ENCODE data around the gene CAPRIN1. TPM values are rescaled to one million over a fixed set of nuclear protein-coding genes. Genes with fewer than 3 reads are reported as not detected.

CAPRIN1 gene
- total and polyA plus RNA-seq, 2 of the 8 experiments (the other 6 are each of a cell fraction or from before 2014, with no cell fraction given) = 221 to 317 TPM

GRCh38 chr11:34065505-34066203, 14.1 kb downstream of the CAPRIN1 start:
- no peak overlapping the region for H4K5ac ChIP-seq (ENCODE audit: insufficient read length, low read depth, low read length)
- H3K9ac ChIP-seq (replicated peaks in 1 of 4; ENCODE audit: extremely low read depth in 1 of 4, low read depth in 3 of 4, low read length in 3 of 4) = no peak overlapping the region
- ChIA-PET POLR2A (ENCODE audit: partially characterized antibody) (interaction anchor here (0.6 to 16.5 kb wide), 5 partner anchors 11 to 38 kb away, joined by 3 to 176 read pairs (median 3); partner anchors contain the start of gene CAPRIN1), CTCF (ENCODE audit: partially characterized antibody) (interaction anchor here (0.7 to 2.6 kb wide), 20 partner anchors 8 to 1572 kb away, joined by 3 to 12 read pairs (median 4); no protein-coding TSS in a partner anchor)
- H3K14ac ChIP-seq (ENCODE audit: insufficient read length) = no peak overlapping the region
- H2BK15ac ChIP-seq (ENCODE audit: low read length) = no peak overlapping the region
- H3K18ac ChIP-seq (ENCODE audit: extremely low read depth, low read length) = no peak overlapping the region
- H3K23me2 ChIP-seq (ENCODE audit: low read depth, low read length) = no peaks in the 10 kb centered on the region
- no peak overlapping the region for H2BK5ac ChIP-seq (ENCODE audit: low read depth, low read length)
- H3K36me3 ChIP-seq (ENCODE audit: control insufficient read depth in 2 of 4, insufficient read depth in 4 of 4, low read length in 3 of 4) = peaks cover 3 to 32% (median 9%) of the 10 kb centered on the region in 4 experiments; a peak in 6 of 8 replicates
- H2BK12ac ChIP-seq (ENCODE audit: low read depth, low read length) = no peak overlapping the region
- H3K79me1 ChIP-seq (ENCODE audit: low read depth, low read length) = no peaks in the 10 kb centered on the region; the same call in 1 of the 2 replicates
- H3K4me2 ChIP-seq (ENCODE audit: insufficient read depth in 1 of 2, low read depth in 2 of 2, low read length in 2 of 2) = 0 out of 4 replicates have a peak overlapping the region, but pooled peaks of 1 of the 2 experiments have one; percentile 1
- no peak overlapping the region for H3K4me3 ChIP-seq (ENCODE audit: extremely low read depth in 1 of 4, insufficient read depth in 2 of 4, low read depth in 3 of 4, low read length in 4 of 4)
- no peak overlapping the region for H2BK120ac ChIP-seq (replicated peaks; ENCODE audit: low read depth, low read length)
- H3K79me2 ChIP-seq (ENCODE audit: control insufficient read depth in 1 of 2, insufficient read depth in 2 of 2, low read length in 2 of 2) = peaks cover 73 to 99% of the 10 kb centered on the region in 2 experiments
- H3K27ac ChIP-seq (ENCODE audit: low read depth, low read length) = no peak overlapping the region
- H2BK20ac ChIP-seq (ENCODE audit: low read length) = no peak overlapping the region
- H4K8ac ChIP-seq (ENCODE audit: extremely low read depth, insufficient read depth, low read length) = no peak overlapping the region
- no peak overlapping the region for H3K23ac ChIP-seq (ENCODE audit: insufficient read length)
- no peak overlapping the region for H3K56ac ChIP-seq (replicated peaks; ENCODE audit: insufficient read length, low read depth, low read length)
- FAIRE-seq (no peak), DNase-seq (ENCODE audit: low read depth in 1 of 2, low spot score in 2 of 2) (no peak)
- H3K4ac ChIP-seq (replicated peaks; ENCODE audit: insufficient read length, low read depth, low read length) = no peak overlapping the region
- H3K27me3 ChIP-seq (replicated peaks in 1 of 4; ENCODE audit: control insufficient read depth in 3 of 4, extremely low read depth in 1 of 4, insufficient read depth in 3 of 4, low read length in 3 of 4) = no peaks in the 10 kb centered on the region
- no peak overlapping the region for H2AK5ac ChIP-seq (ENCODE audit: low read depth, low read length)
- H4K91ac ChIP-seq (replicated peaks; ENCODE audit: insufficient read length, low read length) = no peak overlapping the region
- H3K9me3 ChIP-seq (ENCODE audit: insufficient read depth in 2 of 2, low read depth in 1 of 2, low read length in 1 of 2) = no peaks in the 10 kb centered on the region
- H4K20me1 ChIP-seq (replicated peaks in 1 of 2; ENCODE audit: control insufficient read depth in 1 of 2, insufficient read depth in 2 of 2, low read length in 2 of 2) = peaks cover 26 to 44% of the 10 kb centered on the region in 2 experiments
- 82% methylated on average over 6 of the region's 6 CpGs; no CpG with 5 or more reads in 1 of the 2 experiments for WGBS, 2 experiments (ENCODE audit: extremely low coverage in 1 of 2, insufficient coverage in 1 of 2, insufficient read length in 1 of 2, insufficient replicate concordance in 2 of 2, low coverage in 1 of 2, low lambda C conversion rate in 2 of 2, missing lambda C conversion rate in 1 of 2)
- H2AFZ ChIP-seq (ENCODE audit: low read length) = no peak overlapping the region
- H3K4me1 ChIP-seq (replicated peaks in 1 of 4; ENCODE audit: control insufficient read depth in 3 of 4, insufficient read depth in 4 of 4, low read length in 3 of 4) = 0 out of 7 replicates have a peak, but pooled peaks cover 0 to 1% (median 0%) of the 10 kb centered on the region in 4 experiments
- TF ChIP-seq BRCA1 (IDR thresholded peaks at IDR 0.05; ENCODE audit: low read depth, low read length) (no peak), EP300 (IDR thresholded peaks at IDR 0.05; ENCODE audit: borderline replicate concordance in 1 of 2, low read depth in 2 of 2, low read length in 2 of 2) (no peak), CHD1 (IDR thresholded peaks at IDR 0.05; ENCODE audit: low read depth, low read length) (no peak), E2F6 (IDR thresholded peaks at IDR 0.05) (no peak), FOSL1 (IDR thresholded peaks at IDR 0.05; ENCODE audit: insufficient read depth, low read depth, low read length) (no peak), TBP (IDR thresholded peaks at IDR 0.05; ENCODE audit: low read depth, low read length) (no peak)
- TF ChIP-seq, protein P1, sequence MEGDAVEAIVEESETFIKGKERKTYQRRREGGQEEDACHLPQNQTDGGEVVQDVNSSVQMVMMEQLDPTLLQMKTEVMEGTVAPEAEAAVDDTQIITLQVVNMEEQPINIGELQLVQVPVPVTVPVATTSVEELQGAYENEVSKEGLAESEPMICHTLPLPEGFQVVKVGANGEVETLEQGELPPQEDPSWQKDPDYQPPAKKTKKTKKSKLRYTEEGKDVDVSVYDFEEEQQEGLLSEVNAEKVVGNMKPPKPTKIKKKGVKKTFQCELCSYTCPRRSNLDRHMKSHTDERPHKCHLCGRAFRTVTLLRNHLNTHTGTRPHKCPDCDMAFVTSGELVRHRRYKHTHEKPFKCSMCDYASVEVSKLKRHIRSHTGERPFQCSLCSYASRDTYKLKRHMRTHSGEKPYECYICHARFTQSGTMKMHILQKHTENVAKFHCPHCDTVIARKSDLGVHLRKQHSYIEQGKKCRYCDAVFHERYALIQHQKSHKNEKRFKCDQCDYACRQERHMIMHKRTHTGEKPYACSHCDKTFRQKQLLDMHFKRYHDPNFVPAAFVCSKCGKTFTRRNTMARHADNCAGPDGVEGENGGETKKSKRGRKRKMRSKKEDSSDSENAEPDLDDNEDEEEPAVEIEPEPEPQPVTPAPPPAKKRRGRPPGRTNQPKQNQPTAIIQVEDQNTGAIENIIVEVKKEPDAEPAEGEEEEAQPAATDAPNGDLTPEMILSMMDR (IDR thresholded peaks at IDR 0.05; ENCODE audit: control extremely low read depth in 1 of 3, insufficient read depth in 1 of 3, low read depth in 1 of 3, low read length in 3 of 3) = peak; percentile 31 to 49 (median 39)
